Transverse colon (tissue), 4 donors: Measurements from ENCODE around the gene NELFE. TPM values are rescaled to one million over a fixed set of nuclear protein-coding genes. Genes with fewer than 3 reads are reported as not detected.
A peak's percentile ranks its signal among the peaks of the same experiment; 100 is the strongest.

ENCODE experiments used
- DNase-seq: peaks from one replicate; pipeline ENCODE4 v3.0.0-alpha.2; 2019
- H3K27ac ChIP-seq, 4 donors: fragments of 200-600 bp; sonication (generic); 2 replicates each; pipeline ENCODE4 v1.5.1; 2016 to 2018; ENCODE audit warnings: inconsistent platforms in 4 of 4
- H3K27me3 ChIP-seq: fragments of 200-600 bp; sonication (generic); 2 replicates; pipeline ENCODE4 v1.5.1; 2017; ENCODE audit warnings: inconsistent platforms
- H3K36me3 ChIP-seq, 4 donors: fragments of 200-600 bp; sonication (generic); 2 replicates each; pipeline ENCODE4 v1.5.1; 2017 to 2019; ENCODE audit warnings: inconsistent platforms in 4 of 4
- H3K4me1 ChIP-seq, 4 donors: fragments of 200-600 bp; sonication (generic); 2 replicates each; pipeline ENCODE4 v1.5.1; 2017 to 2020; ENCODE audit warnings: inconsistent platforms in 4 of 4
- H3K4me3 ChIP-seq, 4 donors: fragments of 200-600 bp; sonication (generic); 1 replicate in 1 of 4; 2 replicates in 3 of 4; pipeline versions ENCODE4 v1.5.1 to v1.6.1; 2017 to 2019; ENCODE audit warnings: inconsistent platforms in 4 of 4
- H3K9me3 ChIP-seq, 2 donors: fragments of 200-600 bp; sonication (generic); 2 replicates each; pipeline ENCODE4 v1.5.1; 2017 to 2019; ENCODE audit warnings: inconsistent platforms in 2 of 2
- CTCF ChIP-seq, 5 experiments: fragments of 200-600 bp in 3 of 5; fragments of 450-650 bp in 2 of 5; sonication (generic) in 3 of 5; IDR thresholded peaks; 1 replicate in 2 of 5; 2 replicates in 3 of 5; pipeline ENCODE4 v1.5.1; 2016 to 2017; ENCODE audit warnings: antibody characterized with exemption in 5 of 5, inconsistent platforms in 3 of 5, mild to moderate bottlenecking in 2 of 5, moderate library complexity in 1 of 5
- EP300 ChIP-seq: sonication (generic); formaldehyde crosslinking; IDR thresholded peaks from one replicate; pipeline ENCODE4 v1.6.1; 2017; ENCODE audit warnings: antibody characterized with exemption, low read depth
- POLR2A ChIP-seq: fragments of 450-650 bp; IDR thresholded peaks from one replicate; pipeline ENCODE4 v1.6.1; 2016; ENCODE audit warnings: antibody characterized with exemption, mild to moderate bottlenecking, moderate library complexity
- POLR2AphosphoS5 ChIP-seq, 3 donors: sonication (generic); formaldehyde crosslinking; IDR thresholded peaks; one replicate each; pipeline ENCODE4 v1.6.1; 2016; ENCODE audit warnings: antibody characterized with exemption in 3 of 3
- WGBS, 2 donors: methylation state at CpG; one replicate each; pipeline ENCODE4 v1.1.5; 2018; ENCODE audit warnings: low coverage in 1 of 2; 5-methylcytosine and 5-hydroxymethylcytosine counted together
- in situ Hi-C, 4 donors: fragments of 200-750 bp; cut with MboI; loops; one replicate each; pipeline versions ENCODE4 v1.15.0 to v1.15.1; 2017; ENCODE audit warnings: low sequenced_read_pairs in 3 of 4, low pct_ligation_motif_present in 1 of 4, low pct_unique_long_range_greater_than_20kb in 1 of 4
- intact Hi-C: fragments of 100-400 bp; cut with DNase I; formaldehyde crosslinking; loops from one replicate; pipeline ENCODE4 v1.15.1; 2023; ENCODE audit warnings: low total_unique reads
- total RNA-seq, 4 donors: library from RNA; depleted of rRNA; stranded (reverse); fragments of >200 nt; gene quantifications; one replicate each; pipeline ENCODE4 v1.1.0, GENCODE V29; 2016

NELFE gene
- total RNA-seq, 4 donors from 2014 or later: 59.2 to 114 (median 88.0) TPM

- peaks cover 23 to 25% (median 24%) of the 10 kb centered on the region in 4 donors for H3K4me1 ChIP-seq
- DNase-seq: peak; percentile 27
- intact Hi-C loops: no loop called here
- TF ChIP-seq POLR2A (no peak), POLR2AphosphoS5 (IDR thresholded peaks at IDR 0.05) (no peak), EP300 (no peak)
- in situ Hi-C loops: loop anchor here in 2 of 4 donors (25.0 kb wide), 1 partner anchor 92 kb away; no protein-coding TSS in a partner anchor
- no peaks in the 10 kb centered on the region for H3K27me3 ChIP-seq
- H3K36me3 ChIP-seq: peaks cover 0 to 26% (median 12%) of the 10 kb centered on the region in 4 donors
- H3K4me3 ChIP-seq: peak overlapping the region in 3 of 4 donors; percentile 53 to 64 (median 64)
- peak overlapping the region; percentile 93 to 99 (median 96) for H3K27ac ChIP-seq
- WGBS, 2 donors: 79% methylated on average over 16 of the region's 18 CpGs; no CpG with 5 or more reads in 1 of the 2 donors
- no peaks in the 10 kb centered on the region for H3K9me3 ChIP-seq
Measured at GRCh38 chr6:31970604-31971271, 12.0 kb upstream of the NELFE start.

- 76 to 92% methylated on average over 5 to 17 of the region's 17 CpGs for WGBS, 2 donors
- H3K9me3 ChIP-seq: no peaks in the 10 kb centered on the region
- intact Hi-C loops: no loop called here
- peaks cover 0 to 32% (median 13%) of the 10 kb centered on the region in 4 donors for H3K36me3 ChIP-seq
- H3K27ac ChIP-seq: peak overlapping the region; percentile 93 to 99 (median 96)
- H3K27me3 ChIP-seq: no peaks in the 10 kb centered on the region
- no peak for DNase-seq
- peaks cover 23 to 25% (median 24%) of the 10 kb centered on the region in 4 donors for H3K4me1 ChIP-seq
- no peak overlapping the region for H3K4me3 ChIP-seq
- in situ Hi-C loops: loop anchor here in 2 of 4 donors (25.0 kb wide), 1 partner anchor 92 kb away; no protein-coding TSS in a partner anchor
- no peak for TF ChIP-seq POLR2A
- TF ChIP-seq CTCF (IDR thresholded peaks at IDR 0.05): no peak
- TF ChIP-seq POLR2AphosphoS5 (IDR thresholded peaks at IDR 0.05): no peak
- no peak for TF ChIP-seq EP300
Measured at GRCh38 chr6:31969712-31970603, 11.2 kb upstream of the NELFE start.

DNA sequence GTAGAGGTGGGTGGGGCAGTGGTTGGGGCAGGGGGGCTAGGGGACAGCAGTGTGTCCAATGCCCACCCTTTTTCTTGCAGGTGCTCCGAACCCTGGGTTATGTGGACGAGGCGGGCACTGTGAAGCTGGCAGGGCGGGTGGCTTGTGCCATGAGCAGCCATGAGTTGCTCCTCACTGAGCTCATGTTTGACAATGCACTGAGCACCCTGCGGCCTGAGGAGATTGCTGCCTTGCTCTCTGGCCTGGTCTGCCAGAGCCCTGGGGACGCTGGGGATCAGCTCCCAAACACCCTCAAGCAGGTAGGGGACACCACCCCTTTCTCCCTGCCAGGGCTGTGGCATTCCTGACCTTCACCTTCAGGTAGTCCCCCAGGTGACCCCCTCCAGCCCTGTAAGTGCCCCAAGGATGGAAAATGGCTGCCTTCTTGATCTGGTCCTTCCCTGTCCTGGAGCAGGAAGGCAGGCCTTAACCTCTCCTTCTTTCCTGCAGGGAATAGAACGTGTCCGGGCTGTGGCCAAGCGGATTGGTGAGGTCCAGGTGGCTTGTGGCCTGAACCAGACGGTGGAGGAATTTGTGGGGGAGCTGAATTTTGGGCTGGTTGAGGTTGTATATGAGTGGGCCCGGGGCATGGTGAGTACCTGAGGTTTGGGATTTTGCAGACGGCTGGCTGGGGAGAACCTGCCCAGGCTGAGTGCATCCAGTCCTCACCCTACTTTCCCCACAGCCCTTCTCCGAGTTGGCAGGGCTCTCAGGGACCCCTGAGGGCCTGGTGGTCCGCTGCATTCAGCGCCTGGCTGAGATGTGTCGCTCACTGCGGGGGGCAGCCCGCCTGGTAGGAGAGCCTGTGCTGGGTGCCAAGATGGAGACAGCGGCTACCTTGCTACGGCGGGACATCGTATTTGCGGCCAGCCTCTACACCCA lies 10.3 kb upstream of the NELFE start:
- in situ Hi-C loops: loop anchor here in 2 of 4 donors (25.0 kb wide), 1 partner anchor 93 kb away; no protein-coding TSS in a partner anchor
- TF ChIP-seq CTCF (IDR thresholded peaks at IDR 0.05) (no peak), POLR2A (no peak), POLR2AphosphoS5 (IDR thresholded peaks at IDR 0.05) (no peak), EP300 (no peak)
- DNase-seq: no peak
- Histone ChIP-seq H3K36me3 (peaks cover 0 to 39% (median 14%) of the 10 kb centered on the region in 4 donors), H3K9me3 (no peaks in the 10 kb centered on the region), H3K4me1 (peaks cover 23 to 25% (median 24%) of the 10 kb centered on the region in 4 donors), H3K27ac (no peak overlapping the region), H3K27me3 (no peaks in the 10 kb centered on the region), H3K4me3 (no peak overlapping the region)
- 90% methylated on average over 22 of the region's 23 CpGs; no CpG with 5 or more reads in 1 of the 2 donors for WGBS, 2 donors
- intact Hi-C loops: no loop called here

DNA sequence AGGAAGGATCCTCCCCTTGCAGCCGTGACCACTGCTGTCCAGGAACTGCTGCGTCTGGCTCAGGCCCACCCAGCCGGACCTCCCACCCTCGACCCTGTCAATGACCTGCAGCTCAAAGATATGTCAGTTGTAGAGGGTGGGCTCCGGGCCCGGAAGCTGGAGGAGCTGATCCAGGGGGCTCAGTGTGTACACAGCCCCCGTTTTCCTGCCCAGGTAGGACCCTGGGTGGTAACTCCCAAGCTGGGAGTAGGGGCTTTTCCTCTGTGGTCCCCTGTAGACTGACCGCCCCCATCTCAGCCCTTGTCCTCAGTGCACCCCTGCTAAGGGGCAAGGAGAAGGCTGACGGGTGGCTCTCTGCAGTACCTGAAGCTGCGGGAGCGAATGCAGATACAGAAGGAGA lies 9.6 kb upstream of the NELFE start:
- Histone ChIP-seq H3K4me3 (no peak overlapping the region), H3K27ac (no peak overlapping the region), H3K36me3 (peaks cover 0 to 44% (median 17%) of the 10 kb centered on the region in 4 donors), H3K4me1 (peaks cover 19 to 23% (median 20%) of the 10 kb centered on the region in 4 donors), H3K9me3 (no peaks in the 10 kb centered on the region), H3K27me3 (no peaks in the 10 kb centered on the region)
- in situ Hi-C loops: loop anchor here in 2 of 4 donors (25.0 kb wide), 1 partner anchor 94 kb away; no protein-coding TSS in a partner anchor
- intact Hi-C loops: no loop called here
- no peak for DNase-seq
- 84% methylated on average over 11 of the region's 11 CpGs; no CpG with 5 or more reads in 1 of the 2 donors for WGBS, 2 donors
- no peak for TF ChIP-seq CTCF (IDR thresholded peaks at IDR 0.05)
- TF ChIP-seq EP300: no peak
- TF ChIP-seq POLR2AphosphoS5 (IDR thresholded peaks at IDR 0.05): no peak
- no peak for TF ChIP-seq POLR2A
